ENCODE measurements around the gene ADAMTS15.
A peak's percentile ranks its signal among the peaks of the same experiment; 100 is the strongest.

The ADAMTS15 gene

DNA sequence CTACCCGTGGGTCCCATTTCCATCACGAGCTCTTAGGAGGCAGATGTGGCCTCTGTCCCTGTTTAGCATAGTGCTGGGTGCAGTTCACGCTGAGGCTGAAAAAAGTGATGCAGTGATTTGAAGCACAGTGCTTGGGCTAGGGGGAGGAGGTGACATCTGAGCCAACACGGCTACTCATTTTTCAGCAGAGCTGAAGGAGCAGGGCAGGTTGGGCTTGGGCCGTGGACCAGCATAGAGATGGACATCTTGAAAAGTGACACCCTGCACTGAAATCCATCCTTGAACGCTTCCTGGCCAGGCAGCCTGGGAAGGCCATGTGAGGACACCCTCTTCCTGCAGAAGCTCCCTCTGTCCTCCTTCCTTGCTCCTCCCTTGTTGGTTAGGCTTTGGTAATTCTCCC lies 66.4 kb downstream of the ADAMTS15 start:
- no peak for DNase-seq (ENCODE audit: low spot score)

DNA sequence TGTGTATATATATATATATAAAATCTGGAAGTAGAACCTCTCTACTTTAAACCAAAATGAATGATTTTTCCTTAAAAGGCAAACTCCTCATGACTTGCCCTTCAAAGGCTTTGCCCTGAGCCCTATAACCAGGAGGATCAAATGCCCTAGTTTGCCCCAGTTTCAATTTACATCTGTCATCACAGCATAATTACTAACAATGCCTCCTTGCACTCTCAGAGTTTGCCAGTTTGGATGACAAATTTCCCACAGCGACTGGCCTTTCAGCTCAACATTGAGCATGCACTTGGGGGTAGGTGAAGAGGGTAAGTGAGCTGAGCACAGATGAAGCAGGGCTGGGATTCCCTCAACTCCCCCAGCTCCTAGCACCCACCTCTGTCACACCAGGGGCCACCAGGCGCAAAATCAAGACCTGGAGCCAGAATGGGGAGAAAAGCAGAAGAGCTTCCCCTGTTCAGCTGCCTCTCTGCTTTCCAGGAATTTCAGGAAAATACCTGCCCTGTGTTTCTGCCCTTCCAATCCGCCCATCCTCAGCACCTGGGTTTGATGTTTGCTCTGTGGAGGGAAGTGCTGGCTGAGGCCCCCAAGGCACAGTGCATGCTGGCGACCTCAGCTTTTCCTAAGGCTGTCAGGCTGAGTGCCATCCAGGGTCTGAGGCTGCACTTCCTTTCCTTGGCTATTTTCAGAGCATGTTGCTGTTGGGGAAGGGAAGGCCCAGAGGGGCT lies 67.5 kb downstream of the ADAMTS15 start:
- DNase-seq (ENCODE audit: low spot score) = no peak

DNA sequence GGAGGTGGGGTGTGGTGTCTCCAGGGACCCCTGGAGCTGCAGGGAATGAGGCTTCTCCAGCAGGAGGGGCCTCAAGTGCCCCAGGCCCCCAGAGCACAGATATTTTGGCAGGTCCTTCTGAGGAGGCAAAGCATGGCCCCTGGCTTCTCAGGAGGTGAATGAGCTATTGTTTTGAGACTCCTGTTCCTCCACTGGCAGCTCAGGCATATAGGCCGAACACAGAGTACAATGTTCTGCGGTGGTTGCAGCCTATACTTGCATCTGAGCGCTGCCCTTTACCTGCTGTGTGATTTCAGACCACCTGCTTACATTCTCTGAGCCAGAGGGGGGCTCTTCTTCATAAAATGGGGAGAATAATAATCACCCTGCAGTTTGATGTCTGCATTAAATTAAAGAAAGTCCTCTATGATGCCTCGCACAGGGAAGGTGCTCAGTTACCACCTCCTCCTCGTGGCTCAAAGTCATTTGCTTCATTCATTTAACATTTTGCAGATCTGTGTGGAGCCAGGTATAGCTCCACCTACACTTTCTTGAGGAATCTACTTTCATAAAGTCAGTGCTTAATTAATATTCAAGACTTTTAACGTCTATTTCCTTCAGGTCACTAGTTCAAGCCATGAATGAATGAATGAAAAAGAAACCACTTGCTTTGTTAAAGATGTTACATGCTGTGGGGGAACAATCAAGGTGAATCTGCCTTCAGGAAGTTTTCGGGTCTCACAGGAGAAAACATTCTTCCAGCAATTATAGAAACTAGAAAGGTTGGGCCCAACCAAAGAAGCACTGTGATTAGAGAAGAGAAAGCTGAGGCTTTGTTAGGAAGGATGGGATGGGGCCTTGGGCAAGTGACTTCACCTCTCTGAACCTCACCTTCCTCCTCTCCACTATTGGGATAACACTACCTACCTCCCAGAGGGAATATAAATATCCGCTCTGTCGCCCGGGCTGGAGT lies 68.4 kb downstream of the ADAMTS15 start:
- no peak for DNase-seq (ENCODE audit: low spot score)

DNA sequence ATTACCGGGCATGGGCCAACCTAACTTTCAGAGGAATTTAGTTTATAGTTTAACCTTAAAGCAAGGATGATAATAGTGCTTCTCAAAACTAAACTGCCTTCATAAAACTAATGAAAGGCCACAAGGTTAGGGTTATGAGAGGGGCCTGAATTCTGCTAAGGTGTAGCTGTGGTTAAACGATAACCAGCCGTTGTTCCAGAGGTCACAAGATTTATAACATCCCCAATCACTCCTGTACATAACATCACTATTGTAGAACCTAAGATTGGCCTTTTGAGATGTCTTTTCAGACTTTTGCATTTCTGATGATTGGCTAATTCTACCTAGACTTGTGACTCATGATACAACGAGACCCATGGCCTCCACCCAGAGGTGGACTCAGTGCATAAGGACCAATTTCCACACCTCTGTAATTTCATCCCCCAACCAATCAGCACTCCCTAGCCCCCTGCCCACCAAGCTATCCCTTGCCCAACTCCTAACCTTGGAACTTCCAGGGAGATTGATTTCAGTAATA lies 69.8 kb downstream of the ADAMTS15 start:
- DNase-seq (ENCODE audit: low spot score) = no peak

DNA sequence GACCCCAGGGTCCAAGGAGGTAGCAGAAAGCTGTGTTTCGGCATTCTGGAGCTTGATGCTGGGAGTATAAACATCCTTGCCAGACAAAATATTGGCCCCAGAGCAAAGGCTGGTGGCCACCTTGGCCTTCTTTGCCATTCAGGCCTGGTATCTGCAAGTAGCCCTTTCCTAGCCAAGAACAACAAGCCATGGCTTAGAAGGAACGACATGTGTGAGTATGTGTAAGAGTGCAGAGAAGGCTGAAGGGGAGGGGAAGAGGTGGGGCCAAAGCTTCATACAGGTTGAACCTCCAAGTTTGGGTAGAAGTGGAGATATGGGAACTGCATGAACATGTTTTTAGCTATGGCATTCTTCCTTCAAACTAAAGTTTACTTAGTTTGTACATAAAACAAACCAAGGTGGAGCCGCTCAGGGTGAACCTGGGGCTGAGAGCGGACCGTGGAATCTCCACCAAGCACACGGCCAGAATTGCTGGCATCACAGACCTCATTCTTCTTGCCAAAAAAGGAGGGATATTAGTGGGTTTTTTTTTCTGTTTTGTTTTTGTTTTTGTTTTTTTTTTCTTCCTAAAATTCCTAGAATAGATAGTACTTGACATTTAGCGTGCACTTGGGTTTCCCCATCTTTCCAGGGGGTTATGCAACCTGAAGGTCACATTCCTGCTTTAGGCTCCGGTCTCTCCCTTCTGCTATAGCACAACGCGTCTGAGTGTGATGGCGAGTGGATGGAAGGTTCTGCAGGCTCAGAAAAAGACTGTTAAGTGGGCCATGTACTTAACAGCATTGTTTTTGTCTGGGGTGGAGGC lies 70.9 kb downstream of the ADAMTS15 start:
- DNase-seq (ENCODE audit: low spot score) = no peak

DNA sequence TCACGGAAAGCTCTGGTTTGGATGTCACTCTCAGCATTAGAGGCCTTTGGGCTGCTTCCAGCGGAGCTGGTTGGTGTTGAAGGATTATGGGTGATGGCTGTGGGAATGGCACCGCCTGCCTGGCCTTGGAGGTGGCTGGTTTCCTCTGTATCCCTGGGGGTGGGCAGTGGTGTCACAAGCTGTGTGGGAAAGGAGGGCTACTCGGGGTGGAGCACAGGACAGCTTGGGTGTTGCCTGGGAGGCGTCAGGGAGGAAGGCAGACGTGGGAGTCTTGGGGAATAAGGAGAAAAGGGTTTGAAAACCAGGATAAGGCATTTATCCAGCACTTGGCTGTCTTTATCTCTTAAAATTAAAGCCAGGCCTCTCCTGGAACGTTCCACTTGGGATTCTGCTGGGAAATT lies 71.8 kb downstream of the ADAMTS15 start:
- DNase-seq (ENCODE audit: low spot score) = no peak

DNA sequence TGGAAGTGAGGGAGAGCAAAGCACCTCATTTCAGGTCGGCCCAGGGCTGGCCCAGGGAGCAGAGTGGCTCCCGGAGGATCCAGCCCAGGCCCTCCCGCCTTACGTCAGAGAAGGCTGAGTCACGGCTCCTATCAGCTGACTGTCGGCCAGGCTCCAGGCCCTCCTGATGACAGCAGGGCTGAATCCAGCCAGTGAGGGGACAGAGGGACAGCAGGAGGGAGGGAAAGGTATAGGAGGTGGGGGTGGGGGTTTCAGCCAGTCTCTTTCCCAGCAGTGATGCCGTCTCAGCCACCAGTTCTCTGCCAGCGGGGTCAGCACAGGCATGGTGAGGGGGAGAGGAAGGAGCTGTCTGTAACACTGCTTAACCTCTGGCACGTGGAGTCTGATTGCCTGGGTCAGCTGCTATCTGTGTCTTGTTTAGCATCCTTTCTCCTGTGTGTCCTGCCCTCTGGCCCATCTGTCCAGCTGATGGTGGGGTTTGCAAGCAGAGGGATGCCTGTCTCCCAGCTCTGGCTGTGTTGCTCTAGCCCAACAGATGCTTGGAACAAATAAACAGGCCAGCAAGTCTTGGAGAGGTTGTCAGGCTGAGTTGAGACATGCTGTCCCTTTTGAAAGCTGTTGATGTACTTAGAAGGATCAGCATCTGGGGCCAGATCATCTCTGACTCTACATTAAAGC lies 74.0 kb downstream of the ADAMTS15 start:
- DNase-seq (ENCODE audit: low spot score) = peak; percentile 49

DNA sequence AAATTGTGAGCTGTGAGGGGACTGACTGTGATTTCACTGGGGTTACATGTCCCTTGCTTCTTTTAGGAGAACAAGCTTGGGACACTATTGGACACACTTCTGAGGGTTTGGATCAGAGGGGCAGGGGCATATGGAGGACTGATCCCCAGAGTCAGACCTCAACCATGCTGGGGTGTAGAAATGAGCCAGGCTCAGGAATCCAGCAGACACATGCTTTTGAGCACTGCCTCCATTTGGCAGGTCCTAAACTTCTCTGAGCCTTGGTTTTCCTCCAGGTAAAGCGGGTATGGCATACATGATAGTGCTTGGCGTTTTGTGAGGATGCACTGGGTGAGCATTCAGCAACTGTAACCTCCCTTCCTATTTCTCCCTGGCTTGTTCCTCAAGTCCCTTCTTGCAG lies 74.7 kb downstream of the ADAMTS15 start:
- DNase-seq (ENCODE audit: low spot score) = no peak

DNA sequence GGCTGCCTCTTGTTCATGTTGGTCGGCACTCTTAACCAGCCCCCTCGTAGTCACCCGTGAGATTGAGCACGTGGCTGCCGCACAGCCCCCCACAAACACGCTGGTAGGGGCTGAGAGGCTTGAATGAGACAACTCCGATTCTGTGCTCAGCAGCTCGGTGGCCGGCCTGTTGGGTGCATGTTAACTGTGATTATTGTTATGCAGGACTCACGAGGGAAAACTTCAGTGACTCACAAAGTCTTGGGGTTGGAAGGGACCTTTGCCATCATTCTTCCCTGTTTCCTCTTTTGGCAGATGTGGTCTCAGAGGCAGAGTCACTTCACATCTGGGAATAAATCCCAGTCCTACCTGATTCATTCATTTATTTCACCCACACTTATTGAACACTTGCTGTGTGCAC lies 75.2 kb downstream of the ADAMTS15 start:
- DNase-seq (ENCODE audit: low spot score) = no peak

DNA sequence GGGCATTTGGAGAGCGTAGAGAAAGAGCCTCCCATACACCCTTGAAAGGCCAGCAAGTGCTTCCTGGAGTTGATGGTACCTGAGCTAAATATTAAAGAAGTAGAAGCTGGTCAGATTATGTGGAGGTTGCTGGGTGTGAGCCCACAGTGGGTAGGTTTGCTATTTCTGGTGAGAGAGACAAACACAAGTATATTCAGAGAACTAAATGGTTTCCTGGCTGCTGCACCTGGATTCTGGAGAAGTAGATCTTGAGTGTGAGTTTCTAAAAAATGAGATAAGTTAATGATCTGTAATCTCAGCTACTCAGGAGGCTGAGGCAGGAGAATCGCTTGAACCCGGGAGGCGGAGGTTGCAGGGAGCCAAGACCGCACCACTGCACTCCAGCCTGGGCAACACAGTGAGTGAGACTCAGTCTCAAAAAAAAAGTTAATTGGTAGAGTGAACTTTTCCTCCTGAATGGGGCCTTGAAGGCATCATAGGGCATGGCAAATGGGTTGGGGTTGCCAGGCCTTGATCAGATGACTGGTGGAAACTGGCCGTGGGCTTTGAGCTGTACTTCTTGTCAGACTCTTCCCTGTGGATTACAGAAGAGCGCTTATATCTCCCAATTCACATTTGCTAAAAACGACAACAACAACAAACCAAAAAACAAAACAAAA lies 75.8 kb downstream of the ADAMTS15 start:
- DNase-seq (ENCODE audit: low spot score) = no peak

DNA sequence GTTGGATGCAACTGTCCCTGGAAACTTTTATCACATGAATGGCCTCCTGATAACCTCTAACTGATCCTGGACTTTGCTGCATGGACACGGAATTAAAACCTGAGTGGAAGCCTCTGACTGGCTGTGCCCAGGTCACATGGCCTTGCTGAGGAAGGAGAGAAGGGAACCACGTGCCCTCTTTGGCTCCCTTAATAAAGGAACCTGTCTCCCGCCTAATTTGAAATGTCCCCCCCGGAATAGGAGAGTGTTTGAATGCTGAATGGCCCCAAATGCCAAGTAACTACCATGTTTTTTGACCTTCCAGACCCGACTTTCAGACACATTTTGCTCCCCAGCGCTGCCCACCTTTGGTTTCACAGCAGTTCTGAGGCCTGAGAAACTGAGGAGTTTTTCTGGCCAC lies 76.9 kb downstream of the ADAMTS15 start:
- DNase-seq (ENCODE audit: low spot score) = no peak
